Measurements from ENCODE around the gene GID8.

GRCh38 chr20:62982124-62983075, 44.5 kb downstream of the GID8 start:
- TF ChIP-seq POLR2A (IDR thresholded peaks at IDR 0.05) (no peak), CTCF (IDR thresholded peaks at IDR 0.05) (no peak)

Data from uterus (tissue), 2 donors.